Common myeloid progenitor, CD34-positive (primary cell): Measurements from ENCODE around the gene GPC5.

Experiments used
- CTCF ChIA-PET: fragments of 350-600 bp; sonication (Branson Sonifier 250); formaldehyde crosslinking; loops from one replicate; lab custom pipeline; 2021; ENCODE audit warnings: antibody characterized with exemption; lab: Charles Lee
- POLR2A ChIA-PET: fragments of 350-600 bp; sonication (Branson Sonifier 250); formaldehyde crosslinking; loops from one replicate; lab custom pipeline; 2021; ENCODE audit warnings: antibody characterized with exemption; lab: Charles Lee
- DNase-seq, 3 donors: peaks; one replicate each; pipeline versions ENCODE4 v3.0.0 to v3.0.0-alpha.2; 2013
- H3K27ac ChIP-seq, 2 experiments: 1 replicate in 1 of 2; 2 replicates in 1 of 2; pipeline ENCODE4 v1.7.0; 2013; ENCODE audit warnings: inconsistent platforms in 2 of 2, low read length in 2 of 2, mild to moderate bottlenecking in 2 of 2, low read depth in 1 of 2, moderate library complexity in 1 of 2; ENCODE audit not compliant: severe bottlenecking in 2 of 2, insufficient read depth in 1 of 2, poor library complexity in 1 of 2
- H3K27me3 ChIP-seq, 5 experiments: replicated peaks in 2 of 5; 1 replicate in 3 of 5; 2 replicates in 2 of 5; pipeline versions ENCODE4 v1.6.1 to v1.7.0; 2013; ENCODE audit warnings: low read length in 4 of 5, mild to moderate bottlenecking in 2 of 5, moderate library complexity in 2 of 5, inconsistent platforms in 1 of 5; ENCODE audit not compliant: insufficient read depth in 5 of 5, control insufficient read depth in 4 of 5
- H3K36me3 ChIP-seq, 4 experiments: 1 replicate in 2 of 4; 2 replicates in 2 of 4; pipeline versions ENCODE4 v1.6.1 to v1.7.0; 2013; ENCODE audit warnings: low read length in 3 of 4, control low read depth in 1 of 4, mild to moderate bottlenecking in 1 of 4; ENCODE audit not compliant: control insufficient read depth in 4 of 4, insufficient read depth in 4 of 4
- H3K4me1 ChIP-seq, 4 experiments: 1 replicate in 3 of 4; 2 replicates in 1 of 4; pipeline versions ENCODE4 v1.6.1 to v1.7.1; 2013; ENCODE audit warnings: low read length in 3 of 4, mild to moderate bottlenecking in 3 of 4, control low read depth in 1 of 4, inconsistent platforms in 1 of 4, moderate library complexity in 1 of 4; ENCODE audit not compliant: control insufficient read depth in 4 of 4, insufficient read depth in 4 of 4; ENCODE audit errors: control extremely low read depth in 1 of 4
- H3K4me3 ChIP-seq, 7 experiments: 1 replicate in 4 of 7; 2 replicates in 3 of 7; pipeline versions ENCODE4 v1.5.1 to v1.7.0; 2013; ENCODE audit warnings: mild to moderate bottlenecking in 7 of 7, low read length in 6 of 7, moderate library complexity in 6 of 7, inconsistent platforms in 2 of 7, low read depth in 2 of 7, control low read depth in 1 of 7; ENCODE audit not compliant: insufficient read depth in 4 of 7, control insufficient read depth in 1 of 7; ENCODE audit errors: extremely low read depth in 1 of 7
- H3K9me3 ChIP-seq, 5 experiments: 1 replicate in 4 of 5; 2 replicates in 1 of 5; pipeline versions ENCODE4 v1.6.1 to v1.7.1; 2013; ENCODE audit warnings: low read length in 4 of 5, mild to moderate bottlenecking in 2 of 5, inconsistent platforms in 1 of 5, low read depth in 1 of 5, moderate library complexity in 1 of 5; ENCODE audit not compliant: control insufficient read depth in 4 of 5, insufficient read depth in 2 of 5; ENCODE audit errors: control extremely low read depth in 1 of 5
- WGBS: methylation state at CpG from one replicate; pipeline ENCODE4 v1.1.5; 2013; ENCODE audit not compliant: insufficient coverage; 5-methylcytosine and 5-hydroxymethylcytosine counted together

GPC5 gene

GRCh38 chr13:92560883-92561282, 1162.5 kb downstream of the GPC5 start:
- WGBS = no CpG with 5 or more reads among the region's 5 CpGs
- POLR2A ChIA-PET = no interaction called here
- no peak for DNase-seq
- no peaks in the 10 kb centered on the region for H3K36me3 ChIP-seq
- H3K4me3 ChIP-seq = no peak overlapping the region
- no peaks in the 10 kb centered on the region for H3K4me1 ChIP-seq
- CTCF ChIA-PET = no interaction called here
- H3K27ac ChIP-seq = no peak overlapping the region
- no peaks in the 10 kb centered on the region for H3K9me3 ChIP-seq
- H3K27me3 ChIP-seq = no peaks in the 10 kb centered on the region

DNA sequence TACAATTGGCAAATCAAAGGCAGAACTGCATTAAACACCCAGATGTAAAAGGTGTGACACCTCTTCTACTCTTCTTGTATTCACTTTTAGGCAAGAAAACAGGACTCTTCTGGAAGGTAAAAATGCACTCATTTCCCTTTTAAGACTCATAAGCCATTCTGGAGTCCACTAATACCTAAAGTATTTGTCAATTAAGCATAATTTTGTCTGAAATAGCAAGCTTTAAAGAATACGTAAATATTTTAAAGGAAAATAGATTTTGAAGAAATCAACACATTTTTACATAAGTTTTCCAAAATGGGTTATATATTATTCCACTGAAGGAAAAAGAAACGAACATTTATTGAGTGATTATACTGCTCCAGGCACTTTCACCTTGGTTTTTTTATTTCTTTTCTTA, 1166.5 kb downstream of the GPC5 start:
- DNase-seq = no peak
- ChIA-PET POLR2A (no interaction called here), CTCF (no interaction called here)
- no peaks in the 10 kb centered on the region for H3K9me3 ChIP-seq
- WGBS = no CpG with 5 or more reads among the region's 2 CpGs
- H3K36me3 ChIP-seq = no peaks in the 10 kb centered on the region
- H3K27me3 ChIP-seq = no peaks in the 10 kb centered on the region
- H3K27ac ChIP-seq = no peak overlapping the region
- no peaks in the 10 kb centered on the region for H3K4me1 ChIP-seq
- no peak overlapping the region for H3K4me3 ChIP-seq

GRCh38 chr13:92566767-92567166, 1168.3 kb downstream of the GPC5 start:
- DNase-seq = no peak
- Histone ChIP-seq H3K9me3 (no peaks in the 10 kb centered on the region), H3K4me1 (no peaks in the 10 kb centered on the region), H3K4me3 (no peak overlapping the region), H3K27me3 (no peaks in the 10 kb centered on the region), H3K36me3 (no peaks in the 10 kb centered on the region), H3K27ac (no peak overlapping the region)
- POLR2A ChIA-PET = no interaction called here
- CTCF ChIA-PET = no interaction called here

- H3K36me3 ChIP-seq = no peaks in the 10 kb centered on the region
- 94% methylated on average over 2 of the region's 4 CpGs for WGBS
- H3K27me3 ChIP-seq = no peaks in the 10 kb centered on the region
- H3K9me3 ChIP-seq = peaks cover 0 to 3% (median 0%) of the 10 kb centered on the region in 5 experiments
- H3K4me1 ChIP-seq = no peaks in the 10 kb centered on the region
- no peak overlapping the region for H3K27ac ChIP-seq
- H3K4me3 ChIP-seq = no peak overlapping the region
- POLR2A ChIA-PET = no interaction called here
- DNase-seq = no peak
- CTCF ChIA-PET = no interaction called here
Measured at GRCh38 chr13:92572190-92572589, 1173.8 kb downstream of the GPC5 start.

- 65% methylated on average over 8 of the region's 10 CpGs for WGBS
- no peaks in the 10 kb centered on the region for H3K27me3 ChIP-seq
- no peaks in the 10 kb centered on the region for H3K4me1 ChIP-seq
- no peak overlapping the region for H3K27ac ChIP-seq
- no peaks in the 10 kb centered on the region for H3K36me3 ChIP-seq
- peaks cover 0 to 3% (median 0%) of the 10 kb centered on the region in 5 experiments for H3K9me3 ChIP-seq
- ChIA-PET POLR2A (no interaction called here), CTCF (no interaction called here)
- DNase-seq = no peak
- no peak overlapping the region for H3K4me3 ChIP-seq
Measured at GRCh38 chr13:92573467-92574057, 1175.1 kb downstream of the GPC5 start.

DNA sequence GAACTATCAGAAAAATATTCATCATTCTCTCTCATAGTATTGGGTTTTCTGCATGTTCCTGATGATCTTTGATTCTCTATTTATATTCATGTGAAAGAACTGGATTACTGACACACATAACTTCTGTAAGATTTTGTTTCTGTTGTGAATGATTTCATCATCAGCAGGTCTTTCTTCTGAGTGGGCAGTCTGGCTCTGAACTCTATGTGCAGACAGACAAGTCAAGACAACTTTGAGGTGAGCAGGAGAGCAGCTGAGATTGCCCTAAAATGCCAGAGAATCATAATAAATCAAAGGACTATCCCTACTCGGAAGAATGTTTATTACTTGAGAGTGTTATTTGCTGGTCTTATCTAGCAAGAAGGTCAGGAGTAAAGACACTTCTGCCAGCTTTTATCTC, 1176.1 kb downstream of the GPC5 start:
- ChIA-PET POLR2A (no interaction called here), CTCF (no interaction called here)
- Histone ChIP-seq H3K27me3 (no peaks in the 10 kb centered on the region), H3K4me1 (no peaks in the 10 kb centered on the region), H3K4me3 (no peak overlapping the region), H3K9me3 (peaks cover 0 to 3% (median 0%) of the 10 kb centered on the region in 5 experiments), H3K27ac (no peak overlapping the region), H3K36me3 (no peaks in the 10 kb centered on the region)
- WGBS = no CpG with 5 or more reads among the region's 1 CpG
- DNase-seq = no peak

GRCh38 chr13:92575777-92576176, 1177.4 kb downstream of the GPC5 start:
- H3K27ac ChIP-seq = no peak overlapping the region
- no peak overlapping the region for H3K4me3 ChIP-seq
- WGBS = 100% methylated on average over 1 of the region's 2 CpGs
- peaks cover 0 to 3% (median 0%) of the 10 kb centered on the region in 5 experiments for H3K9me3 ChIP-seq
- H3K36me3 ChIP-seq = no peaks in the 10 kb centered on the region
- H3K4me1 ChIP-seq = no peaks in the 10 kb centered on the region
- ChIA-PET POLR2A (no interaction called here), CTCF (no interaction called here)
- DNase-seq = no peak
- H3K27me3 ChIP-seq = no peaks in the 10 kb centered on the region
